Measurements from ENCODE around the gene CACNA1H. TPM values are rescaled to one million over a fixed set of nuclear protein-coding genes. Genes with fewer than 3 reads are reported as not detected.

Gene CACNA1H
- polyA plus RNA-seq, 1 donor = 9.8 TPM

- no peak for DNase-seq
- WGBS (ENCODE audit: insufficient coverage, low lambda C conversion rate) = no CpG with 5 or more reads among the region's 8 CpGs
- Histone ChIP-seq H3K27me3 (ENCODE audit: control insufficient read depth, insufficient read depth, low read length) (peaks cover 3% of the 10 kb centered on the region), H3K4me1 (ENCODE audit: control insufficient read depth, insufficient read depth, low read length) (no peaks in the 10 kb centered on the region), H3K36me3 (ENCODE audit: control insufficient read depth, insufficient read depth, low read length) (no peaks in the 10 kb centered on the region), H3K27ac (ENCODE audit: low read length) (no peak overlapping the region), H3K4me3 (ENCODE audit: low read length) (no peak overlapping the region), H3K9me3 (ENCODE audit: control insufficient read depth, low read depth, low read length) (no peaks in the 10 kb centered on the region)
Measured at GRCh38 chr16:1141716-1142115, 11.2 kb upstream of the CACNA1H start.

- WGBS (ENCODE audit: insufficient coverage, low lambda C conversion rate) = no CpG with 5 or more reads among the region's 19 CpGs
- H3K27me3 ChIP-seq (ENCODE audit: control insufficient read depth, insufficient read depth, low read length) = peaks cover 3% of the 10 kb centered on the region
- no peaks in the 10 kb centered on the region for H3K4me1 ChIP-seq (ENCODE audit: control insufficient read depth, insufficient read depth, low read length)
- H3K4me3 ChIP-seq (ENCODE audit: low read length) = no peak overlapping the region
- H3K36me3 ChIP-seq (ENCODE audit: control insufficient read depth, insufficient read depth, low read length) = no peaks in the 10 kb centered on the region
- H3K27ac ChIP-seq (ENCODE audit: low read length) = no peak overlapping the region
- DNase-seq = no peak
- peaks cover 3% of the 10 kb centered on the region for H3K9me3 ChIP-seq (ENCODE audit: control insufficient read depth, low read depth, low read length)
Measured at GRCh38 chr16:1142911-1143310, 10.0 kb upstream of the CACNA1H start.

- H3K27me3 ChIP-seq (ENCODE audit: control insufficient read depth, insufficient read depth, low read length) = peaks cover 3% of the 10 kb centered on the region
Measured at GRCh38 chr16:1143761-1144450, 9.0 kb upstream of the CACNA1H start.

GRCh38 chr16:1144476-1145382, 8.2 kb upstream of the CACNA1H start:
- WGBS (ENCODE audit: insufficient coverage, low lambda C conversion rate) = no CpG with 5 or more reads among the region's 46 CpGs
- H3K9me3 ChIP-seq (ENCODE audit: control insufficient read depth, low read depth, low read length) = peaks cover 5% of the 10 kb centered on the region
- H3K4me1 ChIP-seq (ENCODE audit: control insufficient read depth, insufficient read depth, low read length) = no peaks in the 10 kb centered on the region
- DNase-seq = no peak
- H3K27me3 ChIP-seq (ENCODE audit: control insufficient read depth, insufficient read depth, low read length) = peaks cover 5% of the 10 kb centered on the region
- no peak overlapping the region for H3K27ac ChIP-seq (ENCODE audit: low read length)
- H3K4me3 ChIP-seq (ENCODE audit: low read length) = no peak overlapping the region
- no peaks in the 10 kb centered on the region for H3K36me3 ChIP-seq (ENCODE audit: control insufficient read depth, insufficient read depth, low read length)

More at GRCh38 chr16:1143761-1144450, 9.0 kb upstream of the CACNA1H start:
- DNase-seq = no peak
- H3K4me3 ChIP-seq (ENCODE audit: low read length) = no peak overlapping the region
- no CpG with 5 or more reads among the region's 23 CpGs for WGBS (ENCODE audit: insufficient coverage, low lambda C conversion rate)
- no peaks in the 10 kb centered on the region for H3K4me1 ChIP-seq (ENCODE audit: control insufficient read depth, insufficient read depth, low read length)
- no peaks in the 10 kb centered on the region for H3K36me3 ChIP-seq (ENCODE audit: control insufficient read depth, insufficient read depth, low read length)
- H3K9me3 ChIP-seq (ENCODE audit: control insufficient read depth, low read depth, low read length) = peaks cover 5% of the 10 kb centered on the region
- no peak overlapping the region for H3K27ac ChIP-seq (ENCODE audit: low read length)

- no peak overlapping the region for H3K4me3 ChIP-seq (ENCODE audit: low read length)
- peaks cover 8% of the 10 kb centered on the region for H3K9me3 ChIP-seq (ENCODE audit: control insufficient read depth, low read depth, low read length)
- DNase-seq = no peak
- H3K36me3 ChIP-seq (ENCODE audit: control insufficient read depth, insufficient read depth, low read length) = no peaks in the 10 kb centered on the region
- H3K4me1 ChIP-seq (ENCODE audit: control insufficient read depth, insufficient read depth, low read length) = no peaks in the 10 kb centered on the region
- H3K27me3 ChIP-seq (ENCODE audit: control insufficient read depth, insufficient read depth, low read length) = peaks cover 5% of the 10 kb centered on the region
- no peak overlapping the region for H3K27ac ChIP-seq (ENCODE audit: low read length)
- no CpG with 5 or more reads among the region's 30 CpGs for WGBS (ENCODE audit: insufficient coverage, low lambda C conversion rate)
Measured at GRCh38 chr16:1145383-1146100, 7.4 kb upstream of the CACNA1H start.

GRCh38 chr16:1146409-1146808, 6.5 kb upstream of the CACNA1H start:
- Histone ChIP-seq H3K27me3 (ENCODE audit: control insufficient read depth, insufficient read depth, low read length) (peaks cover 10% of the 10 kb centered on the region), H3K27ac (ENCODE audit: low read length) (no peak overlapping the region), H3K36me3 (ENCODE audit: control insufficient read depth, insufficient read depth, low read length) (no peaks in the 10 kb centered on the region), H3K4me1 (ENCODE audit: control insufficient read depth, insufficient read depth, low read length) (no peaks in the 10 kb centered on the region), H3K4me3 (ENCODE audit: low read length) (no peak overlapping the region), H3K9me3 (ENCODE audit: control insufficient read depth, low read depth, low read length) (peaks cover 11% of the 10 kb centered on the region)
- no CpG with 5 or more reads among the region's 16 CpGs for WGBS (ENCODE audit: insufficient coverage, low lambda C conversion rate)
- no peak for DNase-seq

GRCh38 chr16:1147027-1147426, 5.9 kb upstream of the CACNA1H start:
- H3K4me1 ChIP-seq (ENCODE audit: control insufficient read depth, insufficient read depth, low read length) = no peaks in the 10 kb centered on the region
- no peak overlapping the region for H3K4me3 ChIP-seq (ENCODE audit: low read length)
- DNase-seq = no peak
- no peaks in the 10 kb centered on the region for H3K36me3 ChIP-seq (ENCODE audit: control insufficient read depth, insufficient read depth, low read length)
- peaks cover 16% of the 10 kb centered on the region for H3K27me3 ChIP-seq (ENCODE audit: control insufficient read depth, insufficient read depth, low read length)
- peaks cover 16% of the 10 kb centered on the region for H3K9me3 ChIP-seq (ENCODE audit: control insufficient read depth, low read depth, low read length)
- H3K27ac ChIP-seq (ENCODE audit: low read length) = no peak overlapping the region
- WGBS (ENCODE audit: insufficient coverage, low lambda C conversion rate) = no CpG with 5 or more reads among the region's 5 CpGs

- Histone ChIP-seq H3K27me3 (ENCODE audit: control insufficient read depth, insufficient read depth, low read length) (peaks cover 21% of the 10 kb centered on the region), H3K4me1 (ENCODE audit: control insufficient read depth, insufficient read depth, low read length) (peaks cover 2% of the 10 kb centered on the region), H3K4me3 (ENCODE audit: low read length) (no peak overlapping the region), H3K36me3 (ENCODE audit: control insufficient read depth, insufficient read depth, low read length) (no peaks in the 10 kb centered on the region), H3K27ac (ENCODE audit: low read length) (no peak overlapping the region), H3K9me3 (ENCODE audit: control insufficient read depth, low read depth, low read length) (peaks cover 19% of the 10 kb centered on the region)
- WGBS (ENCODE audit: insufficient coverage, low lambda C conversion rate) = no CpG with 5 or more reads among the region's 22 CpGs
- no peak for DNase-seq
Measured at GRCh38 chr16:1149101-1149636, 3.7 kb upstream of the CACNA1H start.

- DNase-seq = no peak
- peaks cover 10% of the 10 kb centered on the region for H3K4me1 ChIP-seq (ENCODE audit: control insufficient read depth, insufficient read depth, low read length)
- no peak overlapping the region for H3K27ac ChIP-seq (ENCODE audit: low read length)
- H3K27me3 ChIP-seq (ENCODE audit: control insufficient read depth, insufficient read depth, low read length) = peaks cover 32% of the 10 kb centered on the region
- H3K9me3 ChIP-seq (ENCODE audit: control insufficient read depth, low read depth, low read length) = peaks cover 26% of the 10 kb centered on the region
- no CpG with 5 or more reads among the region's 21 CpGs for WGBS (ENCODE audit: insufficient coverage, low lambda C conversion rate)
- no peak overlapping the region for H3K4me3 ChIP-seq (ENCODE audit: low read length)
- H3K36me3 ChIP-seq (ENCODE audit: control insufficient read depth, insufficient read depth, low read length) = no peaks in the 10 kb centered on the region
Measured at GRCh38 chr16:1150511-1150982, 2.4 kb upstream of the CACNA1H start.
